K562 (cell line): ENCODE data around the gene CEND1. TPM values are rescaled to one million over a fixed set of nuclear protein-coding genes. Genes with fewer than 3 reads are reported as not detected.
A peak's percentile ranks its signal among the peaks of the same experiment; 100 is the strongest.

Experiments used
- ARID2 ChIP-seq: fragments of 450-650 bp; IDR thresholded peaks from 2 replicates; pipeline ENCODE4 v1.6.1; 2017; ENCODE audit warnings: antibody characterized with exemption, mild to moderate bottlenecking
- BRF2 ChIP-seq: IDR thresholded peaks from 3 replicates; pipeline ENCODE4 v1.6.1; 2011; ENCODE audit warnings: borderline replicate concordance, mild to moderate bottlenecking; ENCODE audit not compliant: insufficient read length, insufficient read depth
- CHD7 ChIP-seq: fragments of 200-600 bp; sonication (generic); IDR thresholded peaks from one replicate; pipeline ENCODE4 v1.6.1; 2012; ENCODE audit warnings: mild to moderate bottlenecking, low read depth, low read length, inconsistent platforms
- HMGXB4 ChIP-seq: sonication (generic); formaldehyde crosslinking; IDR thresholded peaks from 2 replicates; pipeline ENCODE4 v1.8.1; 2023; ENCODE audit warnings: mild to moderate bottlenecking, missing genetic modification reagents
- JUNB ChIP-seq: fragments of 450-650 bp; formaldehyde crosslinking; conservative IDR thresholded peaks from 2 replicates; pipeline ENCODE4 v1.4.0; 2020; ENCODE audit warnings: mild to moderate bottlenecking
- LEF1 ChIP-seq: fragments of 450-650 bp; IDR thresholded peaks from 2 replicates; pipeline ENCODE4 v1.6.1; 2016; ENCODE audit warnings: mild to moderate bottlenecking
- MAFG ChIP-seq: fragments of 450-650 bp; conservative IDR thresholded peaks from 2 replicates; pipeline ENCODE4 v1.6.1; 2016; ENCODE audit warnings: missing genetic modification characterization, missing compliant biosample characterization
- NFE2L1 ChIP-seq: fragments of 450-650 bp; IDR thresholded peaks from 2 replicates; pipeline ENCODE4 v1.6.1; 2016; ENCODE audit warnings: missing genetic modification characterization, low read depth, mild to moderate bottlenecking, missing compliant biosample characterization, moderate library complexity, borderline replicate concordance
- RFX1 ChIP-seq: fragments of 450-650 bp; IDR thresholded peaks from 2 replicates; pipeline ENCODE4 v1.6.1; 2016; ENCODE audit warnings: mild to moderate bottlenecking, moderate library complexity
- SAFB ChIP-seq: fragments of 200-400 bp; formaldehyde crosslinking; IDR thresholded peaks from 2 replicates; pipeline ENCODE4 v1.6.1; 2017; ENCODE audit warnings: low read depth, low read length, borderline replicate concordance
- TAF9B ChIP-seq: fragments of 450-650 bp; IDR thresholded peaks from 2 replicates; pipeline ENCODE4 v1.6.1; 2018; ENCODE audit warnings: mild to moderate bottlenecking; ENCODE audit not compliant: partially characterized antibody
- ZNF324 ChIP-seq: fragments of 250-450 bp; sonication (Bioruptor Pico); IDR thresholded peaks from 2 replicates; pipeline ENCODE4 v1.4.0; 2020; ENCODE audit warnings: mild to moderate bottlenecking
- polyA plus RNA-seq, 8 experiments: library from polyadenylated mRNA; depleted of rRNA in 4 of 8; stranded (reverse) in 5 of 8; unstranded in 3 of 8; fragments of >200 nt; fragmentation: Nextera tagmentation in 2 of 8; fragmentation: Illumina TruSeq in 1 of 8; extraction: Ambion mirVana in 2 of 8; extraction: Trizol in 1 of 8; gene quantifications; 2 replicates each; pipeline versions ENCODE4 v1.2.1 to v1.2.3, GENCODE V29; 2011 to 2014; ENCODE audit warnings: inconsistent platforms in 1 of 8, missing spikeins in 1 of 8
- total RNA-seq, 7 experiments: library from RNA; depleted of rRNA in 6 of 7; stranded (reverse); fragments of >200 nt in 6 of 7; fragmentation: Illumina TruSeq in 2 of 7; extraction: Trizol in 2 of 7; gene quantifications; 2 replicates each; pipeline versions ENCODE4 v1.2.1 to v1.2.3, GENCODE V29; 2011 to 2021; ENCODE audit warnings: low replicate concordance in 1 of 7

CEND1 gene
- total and polyA plus RNA-seq, 9 of the 15 experiments (the other 6 are each of a cell fraction or from before 2014, with no cell fraction given): 0.13 to 0.18 (median 0.16) TPM; not detected in 6

- TF ChIP-seq NFE2L1 (tag) (no peak), SAFB (no peak), TAF9B (no peak), ARID2 (no peak), LEF1 (no peak), ZNF324 (CRISPR knock-in tag) (no peak), MAFG (tag) (no peak), RFX1 (no peak), HMGXB4 (CRISPR knock-in tag) (peak; percentile 1; the same call in 1 of the 2 replicates), JUNB (CRISPR knock-in tag) (no peak), CHD7 (no peak), BRF2 (no peak)
These were observed 12.3 kb downstream of the CEND1 start, which contains the start of gene GATD1 (continued) for GRCh38 chr11:777288-778255.
